NCI-H2107 treated with DMSO at 0.1 percent for 48 hours (cell line): ENCODE measurements around the gene VSTM4.

Experiments used
- DNase-seq: peaks from one replicate; lab custom pipeline; 2025; ENCODE audit not compliant: unreplicated experiment; lab: John Stamatoyannopoulos, UW

VSTM4 gene

DNA sequence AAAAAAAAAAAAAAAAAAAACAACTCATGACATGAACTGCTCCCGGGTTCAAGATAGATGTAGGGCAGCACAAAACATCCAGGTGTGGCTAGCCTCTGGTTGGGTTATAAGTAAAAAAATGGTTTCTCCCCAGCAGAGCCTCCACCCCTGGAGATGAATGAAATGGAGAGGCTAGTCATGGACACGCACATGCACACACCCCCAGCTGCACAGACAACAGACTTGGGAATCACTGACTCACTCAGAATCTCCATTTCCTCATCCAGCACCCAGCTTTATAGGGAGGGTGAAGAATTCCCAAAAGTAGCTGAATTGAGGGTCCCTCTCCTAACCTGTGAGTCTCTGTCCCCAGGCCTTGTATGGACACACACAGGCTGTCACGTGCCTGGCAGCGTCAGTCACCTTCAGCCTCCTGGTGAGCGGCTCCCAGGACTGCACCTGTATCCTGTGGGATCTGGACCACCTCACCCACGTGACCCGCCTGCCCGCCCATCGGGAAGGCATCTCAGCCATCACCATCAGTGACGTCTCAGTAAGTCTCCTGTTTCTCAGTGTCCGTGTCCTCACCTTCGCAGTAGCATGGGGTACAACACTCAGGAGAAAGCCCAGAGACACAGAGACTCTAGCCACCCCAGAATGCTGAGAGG lies 140.7 kb downstream of the VSTM4 start:
- no peak for DNase-seq

DNA sequence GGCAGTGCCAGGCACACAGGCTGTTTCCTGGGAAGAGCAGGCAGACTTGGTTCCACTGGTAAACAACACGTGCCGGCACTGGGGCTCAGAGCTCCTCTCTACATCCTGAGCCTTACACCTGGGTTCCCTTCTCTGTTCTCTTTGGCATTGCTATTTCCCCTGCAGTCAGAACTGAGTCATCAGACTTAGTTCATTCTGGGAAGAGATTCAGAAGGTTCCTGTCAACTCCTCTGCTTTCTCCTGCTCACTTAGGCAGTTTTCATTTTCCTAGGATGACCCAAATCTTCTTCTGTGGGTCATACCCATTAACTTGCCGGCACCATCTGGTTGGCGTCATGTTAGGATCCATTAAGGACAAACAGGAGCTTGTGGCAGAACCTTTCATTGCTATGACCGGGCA lies 142.3 kb downstream of the VSTM4 start:
- DNase-seq = no peak

DNA sequence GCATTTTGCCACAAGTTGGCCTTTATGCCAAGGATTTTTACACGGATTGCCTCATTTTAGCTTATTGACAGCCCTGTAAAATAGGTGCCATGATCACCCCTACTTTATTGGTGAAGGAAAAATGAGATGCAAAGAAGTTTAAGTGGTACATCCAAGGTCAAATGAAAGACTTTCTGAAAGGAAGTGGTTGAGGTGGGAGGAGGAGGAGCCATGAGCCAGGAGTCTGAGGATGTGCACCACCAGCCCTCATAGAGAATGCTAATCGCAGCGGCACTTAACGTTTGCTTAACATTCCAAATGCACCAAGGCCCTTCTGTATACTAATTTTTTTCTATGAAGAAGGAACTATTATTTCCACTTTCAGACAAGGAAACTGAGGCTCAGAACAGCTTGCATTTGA lies 144.7 kb downstream of the VSTM4 start:
- DNase-seq = no peak

DNA sequence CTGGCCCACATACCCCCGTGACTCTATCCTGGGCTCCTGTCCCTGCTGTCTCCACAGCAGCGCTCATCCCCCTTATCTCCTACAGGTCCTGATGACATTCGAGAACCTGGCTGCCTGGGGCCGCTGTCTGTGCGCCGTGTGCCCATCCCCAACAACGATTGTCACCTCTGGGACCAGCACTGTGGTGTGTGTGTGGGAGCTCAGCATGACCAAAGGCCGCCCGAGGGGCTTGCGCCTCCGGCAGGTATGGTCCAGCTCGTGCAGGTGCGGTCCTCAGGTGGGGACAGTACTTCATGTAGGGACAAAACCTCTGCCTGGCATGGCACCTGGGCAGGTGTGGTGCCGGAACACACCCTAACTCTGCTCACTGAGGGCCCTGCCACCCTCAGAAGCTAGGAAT lies 145.3 kb downstream of the VSTM4 start:
- DNase-seq = no peak

DNA sequence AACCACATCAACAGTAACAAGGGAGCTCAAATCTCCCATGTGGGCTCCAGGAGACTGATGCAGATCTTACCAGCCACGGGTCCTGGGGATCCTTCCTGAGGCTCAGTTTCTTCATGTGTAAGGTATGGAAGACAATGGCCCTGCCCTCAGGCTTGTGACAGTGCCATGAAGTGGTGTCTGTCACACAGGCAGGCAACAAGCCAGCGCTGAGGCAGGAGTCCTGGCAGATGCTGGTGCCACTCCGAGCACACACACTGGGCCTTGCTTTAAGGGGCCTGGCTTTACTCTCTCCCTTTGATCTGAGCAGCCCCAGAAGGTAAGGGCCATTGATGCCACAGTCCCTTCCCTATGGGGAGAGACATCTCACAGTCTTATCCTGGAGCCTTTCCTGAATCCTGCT lies 147.3 kb downstream of the VSTM4 start:
- DNase-seq = no peak

DNA sequence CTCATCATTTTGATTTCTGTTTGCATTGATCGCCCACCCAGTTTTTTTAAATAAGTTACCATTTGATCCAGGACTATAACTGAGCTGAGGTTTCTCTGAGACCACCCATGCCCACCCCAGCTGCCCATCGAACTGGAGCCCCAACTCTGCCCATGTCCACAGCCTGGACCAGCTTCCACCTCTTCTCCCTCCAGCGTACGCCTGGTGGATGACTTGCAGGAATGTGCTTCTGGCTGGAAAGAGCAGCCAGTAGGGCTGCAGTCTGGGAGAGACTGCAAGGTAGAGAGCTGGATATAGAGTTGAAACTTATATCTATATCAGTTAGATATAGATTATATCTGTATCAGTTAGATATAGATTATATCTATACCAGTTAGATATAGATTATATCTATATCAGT lies 149.9 kb downstream of the VSTM4 start:
- no peak for DNase-seq
